ENCODE results near the gene WDR81.
"Not testable (repeated sequence)": the region's sequence is repeated elsewhere in the genome, so short reads cannot be mapped to it uniquely, and the experiment has no call there.

The WDR81 gene

GRCh38 chr17:1735418-1735817 lies 10.9 kb downstream of the WDR81 start:
- DNase-seq (ENCODE audit: low spot score), result no peak
- TF ChIP-seq CTCF (IDR thresholded peaks at IDR 0.05; ENCODE audit: extremely low read depth, missing control alignments), result no peak

GRCh38 chr17:1735834-1736347 lies 11.4 kb downstream of the WDR81 start:
- no peak for TF ChIP-seq CTCF (IDR thresholded peaks at IDR 0.05; ENCODE audit: extremely low read depth, missing control alignments)
- no peak for DNase-seq (ENCODE audit: low spot score)

- DNase-seq (ENCODE audit: low spot score), result peak; percentile 89
- TF ChIP-seq CTCF (IDR thresholded peaks at IDR 0.05; ENCODE audit: extremely low read depth, missing control alignments), result no peak
These were observed 12.1 kb downstream of the WDR81 start for GRCh38 chr17:1736348-1737281.

- TF ChIP-seq CTCF (IDR thresholded peaks at IDR 0.05; ENCODE audit: extremely low read depth, missing control alignments), result no peak
- no peak for DNase-seq (ENCODE audit: low spot score)
These were observed 13.2 kb downstream of the WDR81 start for GRCh38 chr17:1737531-1738291.

- not testable (repeated sequence) for DNase-seq (ENCODE audit: low spot score)
These were observed 17.4 kb downstream of the WDR81 start for GRCh38 chr17:1741899-1742298.

GRCh38 chr17:1742371-1743087 lies 18.0 kb downstream of the WDR81 start, which contains the start of gene SERPINF2:
SERPINF2 (plus strand) TSS chr17:1742871; CDS start chr17:1744996, 2,125 bp downstream.
- no peak for DNase-seq (ENCODE audit: low spot score)
- no peak for TF ChIP-seq CTCF (IDR thresholded peaks at IDR 0.05; ENCODE audit: extremely low read depth, missing control alignments)

GRCh38 chr17:1743088-1743439 lies 18.6 kb downstream of the WDR81 start:
- TF ChIP-seq CTCF (IDR thresholded peaks at IDR 0.05; ENCODE audit: extremely low read depth, missing control alignments), result no peak
- no peak for DNase-seq (ENCODE audit: low spot score)
